GM23248 (cell line): ENCODE results near the gene DGKB.

Source experiments
- EZH2 ChIP-seq: fragments of 200-600 bp; sonication (generic); IDR thresholded peaks from 2 replicates; pipeline ENCODE4 v1.6.1; 2018; ENCODE audit warnings: antibody characterized with exemption, mild to moderate bottlenecking; ENCODE audit not compliant: insufficient read depth, poor library complexity, severe bottlenecking
- EZH2phosphoT487 ChIP-seq: fragments of 200-600 bp; sonication (generic); IDR thresholded peaks from 2 replicates; pipeline ENCODE4 v1.6.1; 2018; ENCODE audit warnings: antibody characterized with exemption, moderate library complexity, mild to moderate bottlenecking, low read depth; ENCODE audit not compliant: insufficient read depth

GRCh38 chr7:14218338-14218737 is 684.2 kb downstream of the DGKB start:
- TF ChIP-seq EZH2phosphoT487 = no peak
- no peak for TF ChIP-seq EZH2
